Fibroblast of lung (primary cell): ENCODE measurements around the gene OR1M1. TPM values are rescaled to one million over a fixed set of nuclear protein-coding genes. Genes with fewer than 3 reads are reported as not detected.
"Not testable (repeated sequence)": the region's sequence is repeated elsewhere in the genome, so short reads cannot be mapped to it uniquely, and the experiment has no call there.

Source experiments
- DNase-seq, 2 donors: peaks; one replicate each; pipeline versions ENCODE4 v3.0.0 to v3.0.0-alpha.2; 2010; ENCODE audit warnings: low read depth in 2 of 2
- H2AFZ ChIP-seq: 2 replicates; pipeline ENCODE4 v1.5.1; 2012; ENCODE audit warnings: low read length, control low read depth, inconsistent platforms
- H3K27ac ChIP-seq: 2 replicates; pipeline ENCODE4 v1.5.1; 2011; ENCODE audit warnings: low read length, control low read depth; ENCODE audit not compliant: insufficient read depth
- H3K27me3 ChIP-seq: 2 replicates; pipeline ENCODE4 v1.5.1; 2011; ENCODE audit warnings: mild to moderate bottlenecking, low read length; ENCODE audit not compliant: control insufficient read depth, insufficient read depth
- H3K36me3 ChIP-seq: 2 replicates; pipeline ENCODE4 v1.5.1; 2011; ENCODE audit warnings: low read length; ENCODE audit not compliant: control insufficient read depth, insufficient read depth
- H3K4me1 ChIP-seq: 2 replicates; pipeline ENCODE4 v1.5.1; 2011; ENCODE audit warnings: low read length; ENCODE audit not compliant: control insufficient read depth, insufficient read depth; ENCODE audit errors: extremely low read depth
- H3K4me2 ChIP-seq: 2 replicates; pipeline ENCODE4 v1.5.1; 2011; ENCODE audit warnings: low read length, control low read depth; ENCODE audit not compliant: insufficient read depth; ENCODE audit errors: extremely low read depth
- H3K4me3 ChIP-seq, 4 experiments: fragments of 200-600 bp in 1 of 4; sonication (generic) in 1 of 4; replicated peaks in 1 of 4; 2 replicates each; pipeline ENCODE4 v1.5.1; 2011 to 2016; ENCODE audit warnings: low read length in 4 of 4, low read depth in 3 of 4, mild to moderate bottlenecking in 3 of 4, control low read depth in 2 of 4, inconsistent platforms in 1 of 4, mixed read lengths in 1 of 4; ENCODE audit not compliant: insufficient read depth in 1 of 4; ENCODE audit errors: control extremely low read depth in 1 of 4
- H3K79me2 ChIP-seq: 2 replicates; pipeline ENCODE4 v1.5.1; 2012; ENCODE audit warnings: mild to moderate bottlenecking, low read length, inconsistent platforms; ENCODE audit not compliant: control insufficient read depth, insufficient read depth
- H3K9ac ChIP-seq: 2 replicates; pipeline ENCODE4 v1.5.1; 2011; ENCODE audit warnings: mild to moderate bottlenecking, low read length, control low read depth; ENCODE audit not compliant: insufficient read depth
- H3K9me3 ChIP-seq: 2 replicates; pipeline ENCODE4 v1.5.1; 2012; ENCODE audit warnings: low read depth, low read length; ENCODE audit not compliant: control insufficient read depth, insufficient read depth
- H4K20me1 ChIP-seq: 2 replicates; pipeline ENCODE4 v1.5.1; 2011; ENCODE audit warnings: low read length; ENCODE audit not compliant: control insufficient read depth, insufficient read depth; ENCODE audit errors: extremely low read depth
- CTCF ChIP-seq, 2 donors: IDR thresholded peaks in 1 of 2; conservative IDR thresholded peaks in 1 of 2; 1 replicate in 1 of 2; 2 replicates in 1 of 2; pipeline ENCODE4 v1.5.1; 2011 to 2012; ENCODE audit warnings: low read length in 2 of 2, control low read depth in 1 of 2, inconsistent platforms in 1 of 2, low read depth in 1 of 2, mild to moderate bottlenecking in 1 of 2
- EZH2 ChIP-seq: IDR thresholded peaks from 2 replicates; pipeline ENCODE4 v1.5.1; 2012; ENCODE audit warnings: low read length, control low read depth, mild to moderate bottlenecking; ENCODE audit errors: missing control alignments
- polyA plus RNA-seq, 2 donors: library from polyadenylated mRNA; depleted of rRNA in 1 of 2; stranded (reverse) in 1 of 2; unstranded in 1 of 2; fragments of >200 nt; gene quantifications; 2 replicates each; pipeline ENCODE4 v1.2.1, GENCODE V29; 2011 to 2012; ENCODE audit warnings: missing spikeins in 1 of 2
- total RNA-seq: library from RNA; depleted of rRNA; stranded (reverse); fragments of >200 nt; gene quantifications from 2 replicates; pipeline ENCODE4 v1.2.1, GENCODE V29; 2014

The OR1M1 gene
- total and polyA plus RNA-seq, 2 donors (not counting 1 experiment from before 2014, with no cell fraction given): not detected

- Histone ChIP-seq H4K20me1 (no peaks in the 10 kb centered on the region), H3K4me1 (no peaks in the 10 kb centered on the region), H3K27me3 (no peaks in the 10 kb centered on the region), H3K79me2 (no peaks in the 10 kb centered on the region), H2AFZ (no peak overlapping the region), H3K9ac (no peak overlapping the region), H3K4me3 (no peak overlapping the region), H3K9me3 (no peaks in the 10 kb centered on the region), H3K4me2 (no peak overlapping the region), H3K27ac (no peak overlapping the region), H3K36me3 (no peaks in the 10 kb centered on the region)
- DNase-seq: no peak
- TF ChIP-seq EZH2 (no peak), CTCF (conservative IDR thresholded peaks at IDR 0.05 in 1 of 2, IDR thresholded peaks at IDR 0.05 in 1 of 2; ENCODE audit: low read depth in 1 of 2, low read length in 2 of 2) (no peak)
These were observed 42.4 kb upstream of the OR1M1 start for GRCh38 chr19:9044449-9044848.

GRCh38 chr19:9046694-9047093 is 40.2 kb upstream of the OR1M1 start:
- Histone ChIP-seq H3K4me1 (no peaks in the 10 kb centered on the region), H3K4me3 (no peak overlapping the region), H2AFZ (no peak overlapping the region), H3K9me3 (no peaks in the 10 kb centered on the region), H3K9ac (no peak overlapping the region), H3K27me3 (no peaks in the 10 kb centered on the region), H3K36me3 (no peaks in the 10 kb centered on the region), H3K79me2 (no peaks in the 10 kb centered on the region), H4K20me1 (no peaks in the 10 kb centered on the region), H3K4me2 (no peak overlapping the region), H3K27ac (no peak overlapping the region)
- TF ChIP-seq CTCF (conservative IDR thresholded peaks at IDR 0.05 in 1 of 2, IDR thresholded peaks at IDR 0.05 in 1 of 2; ENCODE audit: low read depth in 1 of 2, low read length in 2 of 2) (no peak), EZH2 (no peak)
- DNase-seq: no peak

GRCh38 chr19:9052894-9053293 is 34.0 kb upstream of the OR1M1 start:
- H3K4me3 ChIP-seq: no peak overlapping the region
- H3K27me3 ChIP-seq: no peaks in the 10 kb centered on the region
- TF ChIP-seq CTCF (conservative IDR thresholded peaks at IDR 0.05 in 1 of 2, IDR thresholded peaks at IDR 0.05 in 1 of 2; ENCODE audit: low read depth in 1 of 2, low read length in 2 of 2): no peak
- TF ChIP-seq EZH2: no peak
- H4K20me1 ChIP-seq: no peaks in the 10 kb centered on the region
- H3K36me3 ChIP-seq: no peaks in the 10 kb centered on the region
- H3K9me3 ChIP-seq: no peaks in the 10 kb centered on the region
- no peaks in the 10 kb centered on the region for H3K4me1 ChIP-seq
- DNase-seq: no peak
- no peak overlapping the region for H2AFZ ChIP-seq
- no peaks in the 10 kb centered on the region for H3K79me2 ChIP-seq
- no peak overlapping the region for H3K9ac ChIP-seq
- H3K27ac ChIP-seq: no peak overlapping the region
- H3K4me2 ChIP-seq: no peak overlapping the region

GRCh38 chr19:9053674-9054073 is 33.2 kb upstream of the OR1M1 start:
- H3K9me3 ChIP-seq, DNase-seq, H3K4me2 ChIP-seq, H4K20me1 ChIP-seq, H3K27me3 ChIP-seq, H3K4me1 ChIP-seq, H3K4me3 ChIP-seq, H3K79me2 ChIP-seq, H2AFZ ChIP-seq, H3K27ac ChIP-seq, H3K36me3 ChIP-seq, H3K9ac ChIP-seq: not testable (repeated sequence)
